Endometrium (tissue), 2 donors: ENCODE measurements around the gene FAM162A.
A peak's percentile ranks its signal among the peaks of the same experiment; 100 is the strongest.

Experiments used
- FAIRE-seq: peaks from 2 replicates; lab custom pipeline; 2012; peaks lifted over from hg19 to GRCh38; lab: Jason Lieb, UNC
- donor health status: control.
- donor health status: control.

The FAM162A gene

GRCh38 chr3:122387709-122388108, 3.7 kb downstream of the FAM162A start:
- FAIRE-seq: no peak

DNA sequence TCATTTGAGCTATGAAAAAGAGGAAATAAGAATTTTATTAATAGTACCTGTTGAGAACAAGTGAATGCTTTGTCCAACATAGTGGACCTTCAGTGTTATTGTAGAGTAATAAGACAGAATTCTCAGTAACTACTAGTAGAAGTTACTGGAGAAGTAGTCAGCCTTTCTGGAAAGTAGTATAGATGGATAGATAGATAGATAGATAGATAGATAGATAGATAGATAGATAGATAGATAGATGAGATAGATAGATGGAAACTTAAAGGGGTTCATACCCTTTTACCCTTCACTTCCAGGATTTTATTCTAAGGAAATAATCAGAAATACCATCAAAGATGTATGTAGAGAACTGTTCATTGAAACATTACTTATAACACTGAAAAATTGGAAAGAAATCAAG, 5.2 kb downstream of the FAM162A start:
- FAIRE-seq: no peak

GRCh38 chr3:122389892-122390291, 5.9 kb downstream of the FAM162A start:
- FAIRE-seq: no peak

GRCh38 chr3:122390665-122391064, 6.7 kb downstream of the FAM162A start:
- no peak for FAIRE-seq

GRCh38 chr3:122391681-122392446, 7.9 kb downstream of the FAM162A start:
- no peak for FAIRE-seq

GRCh38 chr3:122392868-122393844, 9.2 kb downstream of the FAM162A start:
- peak; percentile 64 for FAIRE-seq

- FAIRE-seq: no peak
These were observed 10.2 kb downstream of the FAM162A start for GRCh38 chr3:122394173-122394572.

- no peak for FAIRE-seq
These were observed 11.6 kb downstream of the FAM162A start for GRCh38 chr3:122395582-122395981.

GRCh38 chr3:122396511-122396910, 12.5 kb downstream of the FAM162A start:
- FAIRE-seq: no peak

GRCh38 chr3:122397201-122397600, 13.2 kb downstream of the FAM162A start:
- no peak for FAIRE-seq

GRCh38 chr3:122398920-122399319, 14.9 kb downstream of the FAM162A start:
- FAIRE-seq: no peak

- no peak for FAIRE-seq
These were observed 19.5 kb downstream of the FAM162A start for GRCh38 chr3:122403489-122403888.

DNA sequence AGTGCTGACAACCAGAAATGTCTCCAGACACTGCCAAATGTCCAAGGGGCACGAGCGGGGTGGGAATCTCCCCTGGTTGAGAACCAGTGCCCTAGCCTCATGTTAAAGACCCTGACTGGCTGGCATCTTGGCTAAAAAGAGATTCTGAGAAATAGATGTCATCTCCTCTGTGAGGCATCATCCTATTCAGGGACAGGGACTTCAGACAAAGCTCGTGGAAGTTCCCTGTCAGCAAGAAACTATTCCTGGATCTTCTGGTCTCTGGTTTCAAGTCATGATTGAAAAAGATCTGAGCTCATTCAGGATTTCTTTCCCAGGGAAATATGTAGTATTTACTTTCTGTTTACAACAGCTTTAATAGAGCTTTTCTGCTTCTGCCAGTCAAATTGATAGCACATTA, 21.0 kb downstream of the FAM162A start:
- no peak for FAIRE-seq

GRCh38 chr3:122406198-122406597, 22.2 kb downstream of the FAM162A start:
- FAIRE-seq: no peak

GRCh38 chr3:122407946-122408345, 24.0 kb downstream of the FAM162A start:
- no peak for FAIRE-seq

DNA sequence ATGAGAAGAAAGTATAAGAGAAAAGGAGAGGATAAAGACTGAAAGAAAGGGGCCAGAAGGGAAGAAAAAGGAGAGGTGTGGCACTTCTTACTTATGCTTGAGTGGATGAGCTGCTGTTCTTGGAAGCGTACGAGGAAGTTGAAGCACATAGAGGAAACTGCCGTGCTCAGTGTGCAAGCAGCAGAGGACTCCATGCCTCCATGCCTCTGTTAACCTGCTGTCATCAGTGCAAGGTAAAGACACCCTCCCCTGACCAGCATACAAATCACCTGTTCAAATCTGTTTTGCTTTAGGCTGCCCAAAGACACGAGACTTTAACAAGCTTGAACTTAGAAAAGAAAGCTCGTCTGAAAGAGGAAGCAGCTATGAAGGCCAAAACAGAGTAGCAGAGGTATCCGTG, 25.5 kb downstream of the FAM162A start:
- no peak for FAIRE-seq

- no peak for FAIRE-seq
These were observed 26.1 kb downstream of the FAM162A start for GRCh38 chr3:122410111-122410510.

- FAIRE-seq: no peak
These were observed 26.7 kb downstream of the FAM162A start for GRCh38 chr3:122410639-122411038.

DNA sequence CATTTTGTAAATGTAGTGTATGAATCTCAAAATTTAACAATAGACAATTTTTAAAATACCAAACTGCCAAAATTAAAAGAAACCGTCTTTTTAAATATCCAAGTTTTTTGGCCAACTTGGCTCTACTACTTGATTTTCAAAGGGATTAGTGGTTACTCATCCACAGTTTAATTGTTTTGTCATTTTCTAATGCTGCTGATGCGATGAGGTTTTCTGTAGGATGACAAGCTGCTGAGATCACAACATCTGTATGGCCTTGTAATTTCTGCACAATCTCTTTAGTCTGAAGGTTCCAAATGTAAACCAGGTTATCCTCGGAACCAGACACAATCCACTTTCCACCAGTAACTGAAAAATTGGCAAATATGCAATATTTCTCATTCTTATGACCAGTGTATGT, 30.4 kb downstream of the FAM162A start:
- FAIRE-seq: no peak

- no peak for FAIRE-seq
These were observed 31.2 kb downstream of the FAM162A start for GRCh38 chr3:122415104-122415744.

- FAIRE-seq: peak; percentile 89
These were observed 32.0 kb downstream of the FAM162A start, which contains the start of gene WDR5B for GRCh38 chr3:122415762-122416654. TSS of gene WDR5B (minus strand) at chr3:122416062. CDS start at chr3:122415528, 534 bp downstream.
